Activated T-cell treated with anti-CD3 and anti-CD28 coated beads for 24 hours (primary cell): ENCODE data around the gene SIN3B.
A peak's percentile ranks its signal among the peaks of the same experiment; 100 is the strongest.
"Not testable (repeated sequence)": the region's sequence is repeated elsewhere in the genome, so short reads cannot be mapped to it uniquely, and the experiment has no call there.

Experiments
- DNase-seq: peaks from one replicate; pipeline ENCODE4 v3.0.0-alpha.2; 2020; ENCODE audit warnings: low read depth

The SIN3B gene

GRCh38 chr19:16829010-16829821, at the start of gene SIN3B:
SIN3B (plus strand) TSS chr19:16829398; CDS start chr19:16829421, 23 bp downstream.
- DNase-seq = peak; percentile 88

- no peak for DNase-seq
Measured at GRCh38 chr19:16779539-16780163, 49.5 kb upstream of the SIN3B start.

- DNase-seq = no peak
Measured at GRCh38 chr19:16782719-16783118, 46.5 kb upstream of the SIN3B start.

- no peak for DNase-seq
Measured at GRCh38 chr19:16788479-16788878, 40.7 kb upstream of the SIN3B start.

- DNase-seq = no peak
Measured at GRCh38 chr19:16789238-16789637, 40.0 kb upstream of the SIN3B start.

- no peak for DNase-seq
Measured at GRCh38 chr19:16790051-16790450, 39.1 kb upstream of the SIN3B start.

GRCh38 chr19:16791942-16792341, 37.3 kb upstream of the SIN3B start:
- DNase-seq = no peak

GRCh38 chr19:16794456-16795441, 34.4 kb upstream of the SIN3B start:
- DNase-seq = no peak

GRCh38 chr19:16795731-16796130, 33.5 kb upstream of the SIN3B start:
- DNase-seq = no peak

- DNase-seq = no peak
Measured at GRCh38 chr19:16797876-16798275, 31.3 kb upstream of the SIN3B start.

GRCh38 chr19:16798326-16798725, 30.9 kb upstream of the SIN3B start:
- not testable (repeated sequence) for DNase-seq

GRCh38 chr19:16799740-16800139, 29.5 kb upstream of the SIN3B start:
- no peak for DNase-seq

- DNase-seq = no peak
Measured at GRCh38 chr19:16801600-16802013, 27.6 kb upstream of the SIN3B start.

GRCh38 chr19:16804176-16804575, 25.0 kb upstream of the SIN3B start:
- no peak for DNase-seq

- DNase-seq = no peak
Measured at GRCh38 chr19:16807549-16808284, 21.5 kb upstream of the SIN3B start.

GRCh38 chr19:16814526-16815100, 14.6 kb upstream of the SIN3B start:
- no peak for DNase-seq

- DNase-seq = no peak
Measured at GRCh38 chr19:16820056-16820455, 9.1 kb upstream of the SIN3B start.

GRCh38 chr19:16821081-16821480, 8.1 kb upstream of the SIN3B start:
- no peak for DNase-seq

GRCh38 chr19:16822648-16823047, 6.5 kb upstream of the SIN3B start:
- DNase-seq = no peak

- no peak for DNase-seq
Measured at GRCh38 chr19:16824658-16825311, 4.4 kb upstream of the SIN3B start.
